Nephron progenitor cell (in vitro differentiated cells): Measurements from ENCODE around the gene SRP68.

Source experiments
- DNase-seq: peaks from one replicate; pipeline ENCODE4 v3.0.0; 2021
- H3K27ac Mint-ChIP-seq: 2 replicates; pipeline ENCODE4 v1.8.0; 2021; ENCODE audit warnings: mild to moderate bottlenecking, moderate library complexity, mixed read lengths
- H3K27me3 Mint-ChIP-seq: 2 replicates; pipeline ENCODE4 v1.8.0; 2021; ENCODE audit warnings: mild to moderate bottlenecking, low read depth, mixed read lengths; ENCODE audit not compliant: poor library complexity
- H3K36me3 Mint-ChIP-seq: 2 replicates; pipeline ENCODE4 v1.8.0; 2021; ENCODE audit warnings: low read depth, mixed read lengths
- H3K4me1 Mint-ChIP-seq: 2 replicates; pipeline ENCODE4 v1.8.0; 2021; ENCODE audit warnings: mixed read lengths
- H3K4me3 Mint-ChIP-seq: 2 replicates; pipeline ENCODE4 v1.8.0; 2021; ENCODE audit warnings: mild to moderate bottlenecking, moderate library complexity, mixed read lengths
- H3K9me3 Mint-ChIP-seq: 2 replicates; pipeline ENCODE4 v1.8.0; 2021; ENCODE audit warnings: mild to moderate bottlenecking, moderate library complexity, mixed read lengths
- CTCF ChIP-seq: fragments of 200-600 bp; sonication (generic); IDR thresholded peaks from 2 replicates; pipeline ENCODE4 v1.5.0; 2021; ENCODE audit warnings: antibody characterized with exemption

SRP68 gene

DNA sequence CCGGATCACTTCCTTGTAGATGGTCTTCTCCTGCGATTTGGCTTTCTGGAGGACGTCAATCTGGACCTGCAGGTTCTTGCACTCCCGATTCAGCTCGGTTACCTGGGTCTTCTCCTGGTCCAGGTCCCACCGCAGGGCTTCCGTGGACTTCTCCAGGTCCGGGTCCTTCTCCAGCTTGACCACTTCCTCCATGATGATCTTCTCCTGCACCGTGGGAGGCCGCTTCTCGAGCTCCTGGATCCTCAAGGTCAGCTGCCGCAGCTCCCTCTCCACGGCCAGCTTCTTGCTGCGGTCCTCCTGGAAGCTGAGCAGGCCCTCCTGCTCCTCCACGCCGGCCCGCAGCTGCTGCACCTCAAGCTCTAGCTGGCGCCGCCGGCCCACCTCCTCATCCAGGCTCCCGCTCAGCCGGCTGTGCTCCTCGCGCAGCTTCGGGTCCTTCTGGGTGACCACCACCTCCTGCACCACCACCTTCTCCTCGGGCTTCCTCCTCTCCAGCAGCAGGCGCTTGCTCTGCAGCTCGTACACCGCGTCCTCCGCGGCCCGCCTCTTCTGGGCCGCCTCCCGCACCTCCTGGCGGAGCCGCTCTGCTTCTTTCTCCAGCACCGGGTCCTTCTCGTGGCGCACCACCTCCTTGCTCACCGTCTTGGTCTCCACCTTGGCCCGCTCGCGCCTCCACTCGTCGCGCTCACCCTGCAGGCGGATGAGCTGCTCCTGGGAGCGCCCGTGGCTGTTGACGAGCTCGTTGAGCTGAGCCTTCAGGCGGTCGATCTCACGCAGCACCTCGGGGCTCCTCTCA lies 63.5 kb downstream of the SRP68 start:
- peaks cover 8% of the 10 kb centered on the region for H3K27me3 Mint-ChIP-seq
- no peak overlapping the region for H3K27ac Mint-ChIP-seq
- H3K4me1 Mint-ChIP-seq, result peaks cover 23% of the 10 kb centered on the region
- no peak for TF ChIP-seq CTCF
- H3K36me3 Mint-ChIP-seq, result peaks cover 8% of the 10 kb centered on the region
- no peak overlapping the region for H3K4me3 Mint-ChIP-seq
- no peak for DNase-seq
- no peaks in the 10 kb centered on the region for H3K9me3 Mint-ChIP-seq

DNA sequence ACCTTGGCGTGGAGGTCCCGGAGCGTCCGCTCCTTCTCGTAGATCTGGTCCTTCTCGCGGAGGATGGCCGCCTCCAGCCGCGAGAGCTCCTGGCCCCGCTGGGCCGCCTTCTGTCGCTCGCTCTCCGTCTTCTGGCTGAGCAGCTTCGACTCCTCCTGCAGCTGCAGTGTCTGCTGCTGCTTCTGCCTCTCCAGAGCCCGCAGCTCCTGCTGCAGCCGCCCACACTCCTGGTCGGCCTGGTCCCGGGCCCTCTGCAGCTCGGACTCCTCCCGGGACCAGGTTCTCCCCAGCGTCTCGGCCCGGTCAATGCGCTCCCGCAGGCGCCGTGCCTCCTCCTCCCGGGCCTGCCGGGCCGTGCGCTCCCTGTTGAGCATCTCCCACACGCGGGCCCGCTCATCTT lies 64.1 kb downstream of the SRP68 start:
- Mint-ChIP-seq H3K27me3 (peaks cover 5% of the 10 kb centered on the region), H3K9me3 (no peaks in the 10 kb centered on the region), H3K4me1 (peaks cover 16% of the 10 kb centered on the region), H3K36me3 (peaks cover 8% of the 10 kb centered on the region), H3K27ac (no peak overlapping the region), H3K4me3 (no peak overlapping the region)
- DNase-seq, result no peak
- TF ChIP-seq CTCF, result no peak

- peaks cover 1% of the 10 kb centered on the region for H3K27me3 Mint-ChIP-seq
- no peak overlapping the region for H3K4me3 Mint-ChIP-seq
- H3K9me3 Mint-ChIP-seq, result no peaks in the 10 kb centered on the region
- TF ChIP-seq CTCF, result no peak
- no peak overlapping the region for H3K27ac Mint-ChIP-seq
- H3K4me1 Mint-ChIP-seq, result peaks cover 16% of the 10 kb centered on the region
- DNase-seq, result no peak
- peaks cover 8% of the 10 kb centered on the region for H3K36me3 Mint-ChIP-seq
These were observed 64.5 kb downstream of the SRP68 start for GRCh38 chr17:76007850-76008165.

GRCh38 chr17:76007131-76007849 lies 65.0 kb downstream of the SRP68 start:
- no peaks in the 10 kb centered on the region for H3K27me3 Mint-ChIP-seq
- no peaks in the 10 kb centered on the region for H3K9me3 Mint-ChIP-seq
- no peak overlapping the region for H3K27ac Mint-ChIP-seq
- DNase-seq, result no peak
- peaks cover 8% of the 10 kb centered on the region for H3K36me3 Mint-ChIP-seq
- TF ChIP-seq CTCF, result no peak
- H3K4me3 Mint-ChIP-seq, result no peak overlapping the region
- peaks cover 16% of the 10 kb centered on the region for H3K4me1 Mint-ChIP-seq

DNA sequence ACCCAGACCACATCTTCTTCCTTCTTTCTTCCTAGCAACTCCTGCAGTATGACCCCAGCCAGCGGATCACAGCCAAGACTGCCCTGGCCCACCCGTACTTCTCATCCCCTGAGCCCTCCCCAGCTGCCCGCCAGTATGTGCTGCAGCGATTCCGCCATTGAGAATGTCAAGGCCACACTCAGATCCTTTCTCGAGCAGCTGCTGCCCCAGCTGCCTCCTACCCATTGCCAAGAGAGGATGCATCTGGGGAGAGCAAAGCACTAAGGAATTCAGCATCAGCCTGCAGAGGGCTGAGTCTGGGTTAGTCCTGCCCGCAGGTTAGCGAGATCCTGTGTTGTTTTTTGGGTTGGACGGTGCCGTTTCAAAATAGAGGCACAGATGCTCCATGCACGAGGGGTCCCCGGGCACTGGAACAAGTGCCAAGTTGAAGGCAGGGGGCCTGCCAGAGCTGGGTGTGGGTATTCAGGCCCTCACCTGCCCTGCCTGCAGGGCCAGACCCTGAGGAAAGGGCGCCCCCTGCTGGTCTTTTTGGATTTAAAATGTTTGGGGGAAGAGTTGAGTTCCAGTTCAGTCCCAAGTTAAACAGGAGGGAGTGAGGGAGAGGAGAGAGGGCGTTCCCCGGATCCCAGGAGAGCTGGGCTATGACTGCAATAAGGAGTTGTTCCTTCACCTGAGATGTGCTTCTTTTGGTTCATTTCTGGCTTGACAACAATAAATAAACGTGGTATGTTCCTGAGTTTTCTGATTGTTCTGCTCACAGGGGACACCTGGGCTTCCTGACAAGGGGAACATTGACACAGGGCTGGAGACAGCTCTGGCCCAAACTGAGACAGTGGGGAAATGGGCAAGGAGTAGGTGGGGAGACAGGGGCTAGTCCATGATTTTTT lies 66.8 kb downstream of the SRP68 start:
- Mint-ChIP-seq H3K4me3 (no peak overlapping the region), H3K27me3 (no peaks in the 10 kb centered on the region), H3K27ac (peak overlapping the region; percentile 12), H3K4me1 (peaks cover 16% of the 10 kb centered on the region), H3K36me3 (peaks cover 8% of the 10 kb centered on the region), H3K9me3 (no peaks in the 10 kb centered on the region)
- DNase-seq, result peak; percentile 86
- TF ChIP-seq CTCF, result peak; percentile 72
